ENCODE measurements around the gene PAPPA. TPM values are rescaled to one million over a fixed set of nuclear protein-coding genes. Genes with fewer than 3 reads are reported as not detected.

The PAPPA gene
- total RNA-seq, 2 experiments from 2014 or later, result not detected

- CTCF ChIA-PET, result no interaction called here
- DNase-seq (no peak), ATAC-seq (no peak)
- no peak overlapping the region for H3K27ac Mint-ChIP-seq
- H3K27me3 Mint-ChIP-seq, result peaks cover 5% of the 10 kb centered on the region
- POLR2A ChIA-PET, result no interaction called here
- H3K4me3 Mint-ChIP-seq, result no peak overlapping the region
- intact Hi-C loops (cut with micrococcal nuclease), result no loop called here
- no peaks in the 10 kb centered on the region for H3K36me3 Mint-ChIP-seq (ENCODE audit: low read depth)
- H3K4me1 Mint-ChIP-seq (ENCODE audit: low read depth), result no peaks in the 10 kb centered on the region
- H3K9me3 Mint-ChIP-seq, result no peaks in the 10 kb centered on the region
- TF ChIP-seq CTCF (IDR thresholded peaks at IDR 0.05), result no peak
Measured at GRCh38 chr9:116198344-116198743, 44.8 kb downstream of the PAPPA start.

GRCh38 chr9:116202219-116202912 lies 48.8 kb downstream of the PAPPA start:
- POLR2A ChIA-PET, result no interaction called here
- intact Hi-C loops (cut with micrococcal nuclease), result no loop called here
- Mint-ChIP-seq H3K27me3 (peaks cover 5% of the 10 kb centered on the region), H3K27ac (no peak overlapping the region), H3K4me1 (ENCODE audit: low read depth) (no peaks in the 10 kb centered on the region), H3K4me3 (no peak overlapping the region), H3K9me3 (no peaks in the 10 kb centered on the region), H3K36me3 (ENCODE audit: low read depth) (no peaks in the 10 kb centered on the region)
- CTCF ChIA-PET, result no interaction called here
- ATAC-seq, result no peak
- no peak for TF ChIP-seq CTCF (IDR thresholded peaks at IDR 0.05)
- no peak for DNase-seq

GRCh38 chr9:116204252-116204882 lies 50.8 kb downstream of the PAPPA start:
- H3K27ac Mint-ChIP-seq, result no peak overlapping the region
- no peaks in the 10 kb centered on the region for H3K4me1 Mint-ChIP-seq (ENCODE audit: low read depth)
- H3K4me3 Mint-ChIP-seq, result no peak overlapping the region
- ATAC-seq (no peak), DNase-seq (no peak)
- TF ChIP-seq CTCF (IDR thresholded peaks at IDR 0.05), result no peak
- ChIA-PET POLR2A (no interaction called here), CTCF (no interaction called here)
- no peaks in the 10 kb centered on the region for H3K36me3 Mint-ChIP-seq (ENCODE audit: low read depth)
- H3K9me3 Mint-ChIP-seq, result no peaks in the 10 kb centered on the region
- intact Hi-C loops (cut with micrococcal nuclease), result no loop called here
- peaks cover 6% of the 10 kb centered on the region for H3K27me3 Mint-ChIP-seq

- no peak for ATAC-seq
- intact Hi-C loops (cut with micrococcal nuclease), result no loop called here
- Mint-ChIP-seq H3K27ac (no peak overlapping the region), H3K27me3 (peaks cover 5% of the 10 kb centered on the region), H3K9me3 (no peaks in the 10 kb centered on the region), H3K36me3 (ENCODE audit: low read depth) (no peaks in the 10 kb centered on the region), H3K4me1 (ENCODE audit: low read depth) (no peaks in the 10 kb centered on the region), H3K4me3 (no peak overlapping the region)
- no peak for TF ChIP-seq CTCF (IDR thresholded peaks at IDR 0.05)
- ChIA-PET POLR2A (no interaction called here), CTCF (no interaction called here)
- no peak for DNase-seq
Measured at GRCh38 chr9:116207371-116208111, 54.0 kb downstream of the PAPPA start.
